ENCODE results near the gene ARID3B.

- TF ChIP-seq EP300 (IDR thresholded peaks at IDR 0.05; ENCODE audit: borderline replicate concordance in 1 of 2, low read depth in 1 of 2, low read length in 1 of 2) (no peak), CTCF (IDR thresholded peaks at IDR 0.05) (no peak)
These were observed 63.0 kb downstream of the ARID3B start for GRCh38 chr15:74603789-74604705.

Measured in SK-N-SH (cell line).